NCI-H2171 (cell line): ENCODE results near the gene RASGEF1C.

Experiments used
- DNase-seq: peaks from one replicate; lab custom pipeline; 2025; lab: John Stamatoyannopoulos, UW

The RASGEF1C gene

GRCh38 chr5:180209137-180209581 is at the start of gene RASGEF1C:
Gene RASGEF1C, minus strand, starts transcription at chr5:180209211. Its CDS starts 71,159 bp downstream, at chr5:180138052.
- peak; percentile 28 for DNase-seq

GRCh38 chr5:180253036-180253824 is 44.2 kb upstream of the RASGEF1C start:
- DNase-seq, result no peak

- no peak for DNase-seq
Measured at GRCh38 chr5:180251887-180252286, 42.9 kb upstream of the RASGEF1C start.

GRCh38 chr5:180251141-180251540 is 42.1 kb upstream of the RASGEF1C start:
- no peak for DNase-seq

- DNase-seq, result no peak
Measured at GRCh38 chr5:180250329-180250728, 41.3 kb upstream of the RASGEF1C start.

- DNase-seq, result no peak
Measured at GRCh38 chr5:180241600-180241999, 32.6 kb upstream of the RASGEF1C start.

GRCh38 chr5:180238631-180239030 is 29.6 kb upstream of the RASGEF1C start:
- DNase-seq, result no peak

- no peak for DNase-seq
Measured at GRCh38 chr5:180235846-180236245, 26.8 kb upstream of the RASGEF1C start.

- no peak for DNase-seq
Measured at GRCh38 chr5:180235077-180235476, 26.1 kb upstream of the RASGEF1C start.

- DNase-seq, result no peak
Measured at GRCh38 chr5:180234271-180234670, 25.3 kb upstream of the RASGEF1C start.

- no peak for DNase-seq
Measured at GRCh38 chr5:180233729-180234128, 24.7 kb upstream of the RASGEF1C start.

- no peak for DNase-seq
Measured at GRCh38 chr5:180230017-180230416, 21.0 kb upstream of the RASGEF1C start.

- no peak for DNase-seq
Measured at GRCh38 chr5:180222056-180222455, 13.0 kb upstream of the RASGEF1C start.

- DNase-seq, result no peak
Measured at GRCh38 chr5:180217797-180218196, 8.8 kb upstream of the RASGEF1C start.

GRCh38 chr5:180216646-180217171 is 7.7 kb upstream of the RASGEF1C start:
- DNase-seq, result no peak

GRCh38 chr5:180215783-180216630 is 7.0 kb upstream of the RASGEF1C start:
- no peak for DNase-seq

GRCh38 chr5:180214870-180215770 is 6.1 kb upstream of the RASGEF1C start:
- no peak for DNase-seq

GRCh38 chr5:180213657-180214207 is 4.7 kb upstream of the RASGEF1C start:
- no peak for DNase-seq

GRCh38 chr5:180213256-180213600 is 4.2 kb upstream of the RASGEF1C start:
- DNase-seq, result no peak

GRCh38 chr5:180212363-180213255 is 3.6 kb upstream of the RASGEF1C start:
- DNase-seq, result no peak

GRCh38 chr5:180211761-180212035 is 2.7 kb upstream of the RASGEF1C start:
- no peak for DNase-seq
